ENCODE data around the gene S100A5.
"Not testable (repeated sequence)": the region's sequence is repeated elsewhere in the genome, so short reads cannot be mapped to it uniquely, and the experiment has no call there.

S100A5 gene

GRCh38 chr1:153525088-153525728 lies 15.5 kb downstream of the S100A5 start:
- H3K4me1 ChIP-seq (ENCODE audit: control insufficient read depth in 1 of 2, insufficient read depth in 2 of 2, low read length in 2 of 2), result peaks cover 24% of the 10 kb centered on the region in 2 experiments
- peak overlapping the region; percentile 21 for H2BK12ac ChIP-seq (ENCODE audit: low read length)
- peak; percentile 75 to 76 for DNase-seq
- no peak overlapping the region for H3K9ac ChIP-seq (ENCODE audit: low read length)
- H3K18ac ChIP-seq (ENCODE audit: low read length), result no peak overlapping the region
- WGBS (ENCODE audit: extremely low coverage, insufficient coverage, insufficient read length), result no CpG with 5 or more reads among the region's 3 CpGs
- no peak overlapping the region for H3K4me2 ChIP-seq (ENCODE audit: low read length)
- no peaks in the 10 kb centered on the region for H3K27me3 ChIP-seq (ENCODE audit: insufficient read depth, low read length)
- H3K79me2 ChIP-seq (ENCODE audit: control insufficient read depth, insufficient read depth, low read length, poor library complexity), result peaks cover 2% of the 10 kb centered on the region
- peaks cover 10% of the 10 kb centered on the region for H3K79me1 ChIP-seq (ENCODE audit: low read length)
- H4K91ac ChIP-seq (ENCODE audit: low read depth, low read length), result no peak overlapping the region
- no peaks in the 10 kb centered on the region for H3K9me3 ChIP-seq (ENCODE audit: insufficient read depth, low read depth, low read length)
- no peak overlapping the region for H3K27ac ChIP-seq (ENCODE audit: low read depth, low read length)
- no peak overlapping the region for H2AFZ ChIP-seq (ENCODE audit: insufficient read depth, low read length, poor library complexity)
- H3K14ac ChIP-seq (ENCODE audit: low read length), result no peak overlapping the region
- H4K8ac ChIP-seq (ENCODE audit: low read depth, low read length), result no peak overlapping the region
- no peak overlapping the region for H3K4me3 ChIP-seq (ENCODE audit: low read depth, low read length)
- no peak overlapping the region for H2BK120ac ChIP-seq (ENCODE audit: insufficient read depth, low read length, poor library complexity)
- no peak overlapping the region for H3K23ac ChIP-seq (ENCODE audit: low read length)
- no peaks in the 10 kb centered on the region for H3K36me3 ChIP-seq (ENCODE audit: control insufficient read depth in 1 of 2, insufficient read depth in 2 of 2, low read length in 2 of 2)
- H2AK5ac ChIP-seq (ENCODE audit: low read length), result no peak overlapping the region
- no peak overlapping the region for H2BK5ac ChIP-seq (ENCODE audit: low read depth, low read length, poor library complexity)
- H3K4ac ChIP-seq (ENCODE audit: low read depth, low read length), result no peak overlapping the region
- H4K12ac ChIP-seq (ENCODE audit: low read depth, low read length), result no peak overlapping the region

- not testable (repeated sequence) for H3K4me3 ChIP-seq (ENCODE audit: low read depth, low read length); H3K14ac ChIP-seq (ENCODE audit: low read length)
- no CpG with 5 or more reads among the region's 14 CpGs for WGBS (ENCODE audit: extremely low coverage, insufficient coverage, insufficient read length)
Measured at GRCh38 chr1:153522353-153523048, 18.2 kb downstream of the S100A5 start.

GRCh38 chr1:153521808-153522207 lies 18.9 kb downstream of the S100A5 start:
- not testable (repeated sequence) for H3K79me1 ChIP-seq (ENCODE audit: low read length); H3K4me2 ChIP-seq (ENCODE audit: low read length); H3K9me3 ChIP-seq (ENCODE audit: insufficient read depth, low read depth, low read length); H2AFZ ChIP-seq (ENCODE audit: insufficient read depth, low read length, poor library complexity); H2BK120ac ChIP-seq (ENCODE audit: insufficient read depth, low read length, poor library complexity); H3K79me2 ChIP-seq (ENCODE audit: control insufficient read depth, insufficient read depth, low read length, poor library complexity); H3K36me3 ChIP-seq (ENCODE audit: control insufficient read depth in 1 of 2, insufficient read depth in 2 of 2, low read length in 2 of 2); H3K4me3 ChIP-seq (ENCODE audit: low read depth, low read length); H3K18ac ChIP-seq (ENCODE audit: low read length); H3K23ac ChIP-seq (ENCODE audit: low read length); H4K8ac ChIP-seq (ENCODE audit: low read depth, low read length); H3K27ac ChIP-seq (ENCODE audit: low read depth, low read length); H2AK5ac ChIP-seq (ENCODE audit: low read length); H2BK5ac ChIP-seq (ENCODE audit: low read depth, low read length, poor library complexity); H3K27me3 ChIP-seq (ENCODE audit: insufficient read depth, low read length); H2BK12ac ChIP-seq (ENCODE audit: low read length); DNase-seq; H3K14ac ChIP-seq (ENCODE audit: low read length); H4K91ac ChIP-seq (ENCODE audit: low read depth, low read length); H4K12ac ChIP-seq (ENCODE audit: low read depth, low read length); H3K9ac ChIP-seq (ENCODE audit: low read length); H3K4ac ChIP-seq (ENCODE audit: low read depth, low read length)
- WGBS (ENCODE audit: extremely low coverage, insufficient coverage, insufficient read length), result no CpG with 5 or more reads among the region's 37 CpGs
- peaks cover 18% of the 10 kb centered on the region in 2 experiments for H3K4me1 ChIP-seq (ENCODE audit: control insufficient read depth in 1 of 2, insufficient read depth in 2 of 2, low read length in 2 of 2)

More at GRCh38 chr1:153522353-153523048, 18.2 kb downstream of the S100A5 start:
- peaks cover 24% of the 10 kb centered on the region in 2 experiments for H3K4me1 ChIP-seq (ENCODE audit: control insufficient read depth in 1 of 2, insufficient read depth in 2 of 2, low read length in 2 of 2)
- not testable (repeated sequence) for H4K12ac ChIP-seq (ENCODE audit: low read depth, low read length); H3K23ac ChIP-seq (ENCODE audit: low read length); DNase-seq; H2BK12ac ChIP-seq (ENCODE audit: low read length); H3K36me3 ChIP-seq (ENCODE audit: control insufficient read depth in 1 of 2, insufficient read depth in 2 of 2, low read length in 2 of 2); H2BK120ac ChIP-seq (ENCODE audit: insufficient read depth, low read length, poor library complexity); H3K9me3 ChIP-seq (ENCODE audit: insufficient read depth, low read depth, low read length); H4K8ac ChIP-seq (ENCODE audit: low read depth, low read length); H3K9ac ChIP-seq (ENCODE audit: low read length); H3K4me2 ChIP-seq (ENCODE audit: low read length); H3K27ac ChIP-seq (ENCODE audit: low read depth, low read length); H2BK5ac ChIP-seq (ENCODE audit: low read depth, low read length, poor library complexity); H3K27me3 ChIP-seq (ENCODE audit: insufficient read depth, low read length); H4K91ac ChIP-seq (ENCODE audit: low read depth, low read length); H3K18ac ChIP-seq (ENCODE audit: low read length); H3K79me1 ChIP-seq (ENCODE audit: low read length); H3K79me2 ChIP-seq (ENCODE audit: control insufficient read depth, insufficient read depth, low read length, poor library complexity); H3K4ac ChIP-seq (ENCODE audit: low read depth, low read length); H2AFZ ChIP-seq (ENCODE audit: insufficient read depth, low read length, poor library complexity); H2AK5ac ChIP-seq (ENCODE audit: low read length)

DNA sequence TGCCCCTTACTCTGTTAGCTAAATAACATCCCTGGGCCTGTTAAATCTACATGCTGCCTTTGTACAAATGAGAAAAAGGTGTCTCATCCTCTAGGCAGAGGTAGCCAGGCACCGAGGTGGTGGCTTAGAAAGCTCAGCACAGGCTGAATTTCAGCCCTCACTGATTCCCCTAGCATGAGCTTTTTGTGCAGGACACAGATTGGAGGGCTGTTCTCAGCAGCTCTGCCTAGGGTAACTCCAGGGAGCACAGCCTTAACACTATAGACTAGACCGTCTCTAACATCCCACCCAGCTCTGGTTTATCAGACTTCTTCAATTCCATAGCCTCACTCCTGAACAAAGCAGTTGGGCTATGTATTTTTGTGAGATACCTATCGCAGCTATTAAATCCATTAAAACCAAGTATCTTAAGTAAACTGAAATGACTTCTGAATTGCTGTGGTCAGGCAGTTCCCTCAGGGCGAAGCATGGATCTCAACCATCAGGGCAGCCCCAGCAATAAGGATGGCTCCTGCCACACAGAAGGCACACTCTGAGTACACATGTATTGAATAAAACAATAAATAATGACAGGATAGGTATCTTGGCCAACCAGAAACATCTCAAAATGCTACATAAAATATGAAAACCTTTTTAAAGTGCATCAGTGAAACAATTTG lies 19.8 kb downstream of the S100A5 start:
- H3K36me3 ChIP-seq (ENCODE audit: control insufficient read depth in 1 of 2, insufficient read depth in 2 of 2, low read length in 2 of 2), result no peaks in the 10 kb centered on the region
- peaks cover 4% of the 10 kb centered on the region for H3K79me1 ChIP-seq (ENCODE audit: low read length)
- H2BK5ac ChIP-seq (ENCODE audit: low read depth, low read length, poor library complexity), result peak overlapping the region; percentile 61
- H3K79me2 ChIP-seq (ENCODE audit: control insufficient read depth, insufficient read depth, low read length, poor library complexity), result peaks cover 2% of the 10 kb centered on the region
- H3K4me1 ChIP-seq (ENCODE audit: control insufficient read depth in 1 of 2, insufficient read depth in 2 of 2, low read length in 2 of 2), result peaks cover 15 to 17% of the 10 kb centered on the region in 2 experiments
- H2AK5ac ChIP-seq (ENCODE audit: low read length), result peak overlapping the region; percentile 64
- no peak overlapping the region for H3K9ac ChIP-seq (ENCODE audit: low read length)
- no peak for DNase-seq
- H3K4ac ChIP-seq (ENCODE audit: low read depth, low read length), result peak overlapping the region; percentile 40
- H3K27ac ChIP-seq (ENCODE audit: low read depth, low read length), result peak overlapping the region; percentile 16
- peak overlapping the region; percentile 63 for H2BK120ac ChIP-seq (ENCODE audit: insufficient read depth, low read length, poor library complexity)
- no peak overlapping the region for H2AFZ ChIP-seq (ENCODE audit: insufficient read depth, low read length, poor library complexity)
- no CpG with 5 or more reads among the region's 4 CpGs for WGBS (ENCODE audit: extremely low coverage, insufficient coverage, insufficient read length)
- H4K8ac ChIP-seq (ENCODE audit: low read depth, low read length), result peak overlapping the region; percentile 22
- H3K18ac ChIP-seq (ENCODE audit: low read length), result no peak overlapping the region
- H3K14ac ChIP-seq (ENCODE audit: low read length), result no peak overlapping the region
- no peak overlapping the region for H3K4me2 ChIP-seq (ENCODE audit: low read length)
- no peaks in the 10 kb centered on the region for H3K27me3 ChIP-seq (ENCODE audit: insufficient read depth, low read length)
- peak overlapping the region; percentile 79 for H4K91ac ChIP-seq (ENCODE audit: low read depth, low read length)
- peak overlapping the region; percentile 79 for H2BK12ac ChIP-seq (ENCODE audit: low read length)
- no peak overlapping the region for H3K4me3 ChIP-seq (ENCODE audit: low read depth, low read length)
- H3K9me3 ChIP-seq (ENCODE audit: insufficient read depth, low read depth, low read length), result no peaks in the 10 kb centered on the region
- H4K12ac ChIP-seq (ENCODE audit: low read depth, low read length), result no peak overlapping the region
- no peak overlapping the region for H3K23ac ChIP-seq (ENCODE audit: low read length)
